ENCODE results near the gene CTR9.

GRCh38 chr11:10808235-10808552, 57.1 kb downstream of the CTR9 start:
- TF ChIP-seq CTCF (IDR thresholded peaks at IDR 0.05; ENCODE audit: low read length) (no peak), EZH2 (optimal IDR thresholded peaks at IDR 0.05; ENCODE audit: low read depth, low read length) (no peak), EZH2phosphoT487 (IDR thresholded peaks at IDR 0.05; ENCODE audit: low read length) (no peak)
